ENCODE data around the gene HRH4.

The HRH4 gene

DNA sequence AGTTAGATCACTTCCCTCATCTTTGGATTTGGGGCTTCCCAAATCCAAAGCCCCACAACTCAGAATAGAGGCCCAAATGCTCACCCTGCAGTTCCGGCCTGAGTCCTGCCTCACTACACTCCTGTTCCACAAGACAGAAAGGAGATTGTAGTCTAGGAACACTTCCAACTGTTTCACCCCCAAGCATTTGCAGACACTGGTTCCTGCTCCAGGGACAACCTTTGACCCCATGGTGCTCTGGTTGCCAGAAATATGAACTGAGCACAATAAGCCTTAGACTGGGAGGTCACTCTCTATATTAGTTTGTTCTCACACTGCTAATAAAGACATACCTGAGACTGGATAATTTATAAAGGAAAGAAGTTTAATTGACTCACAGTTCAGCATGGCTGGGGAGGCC is 49.0 kb downstream of the HRH4 start:
- Histone ChIP-seq H4K20me1 (ENCODE audit: insufficient read depth, low read length) (no peaks in the 10 kb centered on the region), H3K79me2 (ENCODE audit: low read length) (no peaks in the 10 kb centered on the region), H3K9ac (ENCODE audit: low read length) (no peak overlapping the region), H3K4me1 (ENCODE audit: low read length) (no peaks in the 10 kb centered on the region), H2AFZ (ENCODE audit: low read depth, low read length) (no peak overlapping the region), H3K27ac (ENCODE audit: low read length) (no peak overlapping the region), H3K9me3 (ENCODE audit: insufficient read depth, low read length) (no peaks in the 10 kb centered on the region), H3K4me3 (ENCODE audit: low read length) (no peak overlapping the region), H3K27me3 (ENCODE audit: low read depth, low read length) (no peaks in the 10 kb centered on the region), H3K4me2 (ENCODE audit: low read length) (no peak overlapping the region), H3K36me3 (replicated peaks; ENCODE audit: low read depth, low read length) (no peaks in the 10 kb centered on the region)
- no peak for TF ChIP-seq EZH2phosphoT487 (IDR thresholded peaks at IDR 0.05; ENCODE audit: low read depth)
- TF ChIP-seq, protein P1, sequence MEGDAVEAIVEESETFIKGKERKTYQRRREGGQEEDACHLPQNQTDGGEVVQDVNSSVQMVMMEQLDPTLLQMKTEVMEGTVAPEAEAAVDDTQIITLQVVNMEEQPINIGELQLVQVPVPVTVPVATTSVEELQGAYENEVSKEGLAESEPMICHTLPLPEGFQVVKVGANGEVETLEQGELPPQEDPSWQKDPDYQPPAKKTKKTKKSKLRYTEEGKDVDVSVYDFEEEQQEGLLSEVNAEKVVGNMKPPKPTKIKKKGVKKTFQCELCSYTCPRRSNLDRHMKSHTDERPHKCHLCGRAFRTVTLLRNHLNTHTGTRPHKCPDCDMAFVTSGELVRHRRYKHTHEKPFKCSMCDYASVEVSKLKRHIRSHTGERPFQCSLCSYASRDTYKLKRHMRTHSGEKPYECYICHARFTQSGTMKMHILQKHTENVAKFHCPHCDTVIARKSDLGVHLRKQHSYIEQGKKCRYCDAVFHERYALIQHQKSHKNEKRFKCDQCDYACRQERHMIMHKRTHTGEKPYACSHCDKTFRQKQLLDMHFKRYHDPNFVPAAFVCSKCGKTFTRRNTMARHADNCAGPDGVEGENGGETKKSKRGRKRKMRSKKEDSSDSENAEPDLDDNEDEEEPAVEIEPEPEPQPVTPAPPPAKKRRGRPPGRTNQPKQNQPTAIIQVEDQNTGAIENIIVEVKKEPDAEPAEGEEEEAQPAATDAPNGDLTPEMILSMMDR (IDR thresholded peaks at IDR 0.05; ENCODE audit: low read depth, low read length) = no peak

DNA sequence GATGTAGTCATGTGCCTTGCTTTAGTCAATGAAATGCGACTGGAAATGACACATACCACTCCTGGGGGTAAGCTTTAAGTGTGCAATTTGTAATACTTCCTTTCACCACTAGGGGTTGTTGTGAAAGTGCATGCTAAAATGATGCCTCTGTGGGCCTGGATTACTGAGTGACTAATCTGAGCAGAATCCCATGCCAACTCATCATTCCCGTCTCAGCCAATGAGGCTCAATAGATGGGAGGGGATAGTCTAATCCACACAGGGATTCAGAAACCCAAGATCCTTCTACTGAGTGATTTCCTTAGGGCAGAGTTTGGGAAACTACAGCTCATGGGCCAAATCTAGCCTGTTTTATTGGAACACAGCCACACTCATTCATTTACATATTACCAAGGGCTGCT is 54.0 kb downstream of the HRH4 start:
- Histone ChIP-seq H3K9ac (ENCODE audit: low read length) (no peak overlapping the region), H3K4me1 (ENCODE audit: low read length) (no peaks in the 10 kb centered on the region), H3K4me3 (ENCODE audit: low read length) (no peak overlapping the region), H3K79me2 (ENCODE audit: low read length) (no peaks in the 10 kb centered on the region), H3K27ac (ENCODE audit: low read length) (no peak overlapping the region), H3K27me3 (ENCODE audit: low read depth, low read length) (no peaks in the 10 kb centered on the region), H3K36me3 (replicated peaks; ENCODE audit: low read depth, low read length) (no peaks in the 10 kb centered on the region), H2AFZ (ENCODE audit: low read depth, low read length) (no peak overlapping the region), H3K9me3 (ENCODE audit: insufficient read depth, low read length) (no peaks in the 10 kb centered on the region), H3K4me2 (ENCODE audit: low read length) (no peak overlapping the region), H4K20me1 (ENCODE audit: insufficient read depth, low read length) (no peaks in the 10 kb centered on the region)
- no peak for TF ChIP-seq EZH2phosphoT487 (IDR thresholded peaks at IDR 0.05; ENCODE audit: low read depth)
- TF ChIP-seq, protein P1 (IDR thresholded peaks at IDR 0.05; ENCODE audit: low read depth, low read length) = peak; percentile 59

DNA sequence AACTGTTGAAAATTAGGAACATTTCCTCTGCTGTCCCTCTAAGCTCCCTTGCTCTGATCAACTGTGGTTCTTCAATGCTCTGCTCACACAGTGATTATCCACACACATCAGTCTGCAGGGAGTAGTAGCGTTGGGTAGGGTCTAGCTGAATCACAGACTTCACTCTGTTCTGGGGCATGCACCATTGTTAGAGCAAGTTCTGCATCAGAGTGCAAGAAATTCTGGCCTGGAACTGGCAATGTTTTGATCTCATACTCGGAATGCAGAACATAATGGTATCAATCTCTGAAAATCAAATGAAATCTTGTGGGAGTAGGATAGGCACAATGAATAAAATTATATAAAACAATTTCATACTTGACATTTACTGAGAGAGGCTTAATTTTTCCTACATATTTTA is 55.3 kb downstream of the HRH4 start:
- H3K9me3 ChIP-seq (ENCODE audit: insufficient read depth, low read length) = no peaks in the 10 kb centered on the region
- H3K27ac ChIP-seq (ENCODE audit: low read length) = no peak overlapping the region
- TF ChIP-seq, protein P1 (IDR thresholded peaks at IDR 0.05; ENCODE audit: low read depth, low read length) = no peak
- no peak for TF ChIP-seq EZH2phosphoT487 (IDR thresholded peaks at IDR 0.05; ENCODE audit: low read depth)
- H3K4me1 ChIP-seq (ENCODE audit: low read length) = no peaks in the 10 kb centered on the region
- no peak overlapping the region for H3K4me2 ChIP-seq (ENCODE audit: low read length)
- no peaks in the 10 kb centered on the region for H4K20me1 ChIP-seq (ENCODE audit: insufficient read depth, low read length)
- H3K79me2 ChIP-seq (ENCODE audit: low read length) = no peaks in the 10 kb centered on the region
- H3K27me3 ChIP-seq (ENCODE audit: low read depth, low read length) = no peaks in the 10 kb centered on the region
- H3K36me3 ChIP-seq (replicated peaks; ENCODE audit: low read depth, low read length) = no peaks in the 10 kb centered on the region
- no peak overlapping the region for H2AFZ ChIP-seq (ENCODE audit: low read depth, low read length)
- no peak overlapping the region for H3K4me3 ChIP-seq (ENCODE audit: low read length)
- H3K9ac ChIP-seq (ENCODE audit: low read length) = no peak overlapping the region

DNA sequence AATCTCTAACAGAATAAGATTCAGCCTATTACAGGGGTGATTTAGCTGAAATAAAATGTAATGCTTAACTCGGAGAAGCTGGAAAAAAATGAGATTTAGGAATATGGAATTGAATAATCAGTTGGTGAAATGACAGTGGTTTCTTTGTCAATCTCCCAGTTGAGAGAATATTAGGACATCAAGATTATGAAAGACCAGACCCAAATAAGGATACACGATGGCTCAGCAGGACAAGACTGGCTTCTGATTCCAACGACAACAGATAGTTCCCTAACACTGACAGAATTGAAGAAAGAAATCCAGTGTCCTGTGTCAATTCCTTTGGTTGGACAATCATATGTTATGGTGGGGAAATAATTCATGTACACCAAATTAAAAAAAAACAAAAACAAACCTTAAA is 55.8 kb downstream of the HRH4 start:
- H3K27me3 ChIP-seq (ENCODE audit: low read depth, low read length) = no peaks in the 10 kb centered on the region
- no peak overlapping the region for H2AFZ ChIP-seq (ENCODE audit: low read depth, low read length)
- H3K4me3 ChIP-seq (ENCODE audit: low read length) = no peak overlapping the region
- no peaks in the 10 kb centered on the region for H3K36me3 ChIP-seq (replicated peaks; ENCODE audit: low read depth, low read length)
- no peak overlapping the region for H3K27ac ChIP-seq (ENCODE audit: low read length)
- H3K79me2 ChIP-seq (ENCODE audit: low read length) = no peaks in the 10 kb centered on the region
- H3K9me3 ChIP-seq (ENCODE audit: insufficient read depth, low read length) = no peaks in the 10 kb centered on the region
- TF ChIP-seq, protein P1 (IDR thresholded peaks at IDR 0.05; ENCODE audit: low read depth, low read length) = no peak
- no peak for TF ChIP-seq EZH2phosphoT487 (IDR thresholded peaks at IDR 0.05; ENCODE audit: low read depth)
- no peaks in the 10 kb centered on the region for H4K20me1 ChIP-seq (ENCODE audit: insufficient read depth, low read length)
- H3K9ac ChIP-seq (ENCODE audit: low read length) = no peak overlapping the region
- no peak overlapping the region for H3K4me2 ChIP-seq (ENCODE audit: low read length)
- no peaks in the 10 kb centered on the region for H3K4me1 ChIP-seq (ENCODE audit: low read length)

All from OCI-LY3 (cell line).